ENCODE data around the gene ARHGAP45.
"Not testable (repeated sequence)": the region's sequence is repeated elsewhere in the genome, so short reads cannot be mapped to it uniquely, and the experiment has no call there.

ARHGAP45 gene

GRCh38 chr19:1114728-1115127 lies 47.8 kb downstream of the ARHGAP45 start:
- H3K9ac ChIP-seq (ENCODE audit: low read depth, low read length); H3K4me1 ChIP-seq (ENCODE audit: insufficient read depth, low read length); H3K27ac ChIP-seq (ENCODE audit: low read length); H3K4me3 ChIP-seq (ENCODE audit: low read length); H3K27me3 ChIP-seq (ENCODE audit: insufficient read depth, low read length); H3K9me3 ChIP-seq (ENCODE audit: insufficient read depth, low read depth, low read length): not testable (repeated sequence)
- peaks cover 23% of the 10 kb centered on the region for H3K36me3 ChIP-seq (ENCODE audit: insufficient read depth, low read depth, low read length)

- Histone ChIP-seq H3K27me3 (ENCODE audit: insufficient read depth, low read length) (no peaks in the 10 kb centered on the region), H3K9me3 (ENCODE audit: insufficient read depth, low read depth, low read length) (no peaks in the 10 kb centered on the region), H3K9ac (ENCODE audit: low read depth, low read length) (no peak overlapping the region), H3K4me3 (ENCODE audit: low read length) (no peak overlapping the region), H3K36me3 (ENCODE audit: insufficient read depth, low read depth, low read length) (peaks cover 34% of the 10 kb centered on the region), H3K4me1 (ENCODE audit: insufficient read depth, low read length) (no peaks in the 10 kb centered on the region), H3K27ac (ENCODE audit: low read length) (no peak overlapping the region)
Measured at GRCh38 chr19:1115646-1116420, 48.9 kb downstream of the ARHGAP45 start.

DNA sequence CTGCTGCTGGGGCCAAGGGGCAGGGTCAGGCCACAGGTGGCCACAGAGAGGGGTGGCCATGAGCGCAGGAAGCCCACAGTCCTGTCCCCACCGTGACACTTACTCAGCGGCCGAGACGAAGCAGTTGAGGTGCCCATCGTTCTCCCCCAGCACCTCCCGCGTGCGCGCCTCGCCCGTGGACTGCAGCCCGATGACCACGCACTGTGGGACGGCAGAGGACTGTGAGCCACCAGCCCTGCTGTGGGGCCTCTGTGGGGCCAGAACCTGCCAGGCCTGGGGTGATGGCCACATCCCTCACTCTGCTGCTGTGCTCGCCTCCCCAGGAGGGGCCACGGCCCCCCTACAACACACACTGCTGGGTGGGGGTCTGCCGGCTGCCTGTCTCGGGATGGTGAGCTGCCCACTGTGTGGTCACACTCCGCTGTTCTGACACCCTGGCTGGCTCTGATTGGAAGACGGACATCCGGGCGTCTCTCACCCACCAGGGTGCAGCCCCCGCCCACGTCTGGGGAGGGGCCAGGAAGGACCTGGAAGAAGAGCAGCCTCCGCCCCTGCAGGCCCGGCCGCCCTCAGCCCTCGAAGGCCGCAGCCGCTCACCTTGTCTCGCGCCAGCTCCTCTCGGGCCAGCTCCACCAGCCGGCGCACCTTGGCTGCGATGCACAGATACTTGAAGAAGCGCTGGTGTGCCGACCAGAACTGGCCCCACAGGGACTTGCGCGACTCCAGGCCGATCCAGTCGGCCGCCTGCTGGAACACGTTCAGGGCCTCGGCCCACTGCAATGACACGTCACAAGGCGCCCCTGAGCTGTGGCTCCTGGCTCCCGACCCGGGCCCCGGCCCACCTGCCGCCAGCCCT lies 50.0 kb downstream of the ARHGAP45 start:
- no peak overlapping the region for H3K9ac ChIP-seq (ENCODE audit: low read depth, low read length)
- no peaks in the 10 kb centered on the region for H3K27me3 ChIP-seq (ENCODE audit: insufficient read depth, low read length)
- H3K36me3 ChIP-seq (ENCODE audit: insufficient read depth, low read depth, low read length) = peaks cover 42% of the 10 kb centered on the region
- H3K27ac ChIP-seq (ENCODE audit: low read length) = no peak overlapping the region
- H3K4me3 ChIP-seq (ENCODE audit: low read length) = no peak overlapping the region
- no peaks in the 10 kb centered on the region for H3K4me1 ChIP-seq (ENCODE audit: insufficient read depth, low read length)
- H3K9me3 ChIP-seq (ENCODE audit: insufficient read depth, low read depth, low read length) = no peaks in the 10 kb centered on the region

GRCh38 chr19:1117654-1118053 lies 50.7 kb downstream of the ARHGAP45 start:
- Histone ChIP-seq H3K9ac (ENCODE audit: low read depth, low read length) (no peak overlapping the region), H3K27ac (ENCODE audit: low read length) (no peak overlapping the region), H3K4me3 (ENCODE audit: low read length) (no peak overlapping the region), H3K36me3 (ENCODE audit: insufficient read depth, low read depth, low read length) (peaks cover 43% of the 10 kb centered on the region), H3K27me3 (ENCODE audit: insufficient read depth, low read length) (no peaks in the 10 kb centered on the region), H3K9me3 (ENCODE audit: insufficient read depth, low read depth, low read length) (no peaks in the 10 kb centered on the region), H3K4me1 (ENCODE audit: insufficient read depth, low read length) (no peaks in the 10 kb centered on the region)

DNA sequence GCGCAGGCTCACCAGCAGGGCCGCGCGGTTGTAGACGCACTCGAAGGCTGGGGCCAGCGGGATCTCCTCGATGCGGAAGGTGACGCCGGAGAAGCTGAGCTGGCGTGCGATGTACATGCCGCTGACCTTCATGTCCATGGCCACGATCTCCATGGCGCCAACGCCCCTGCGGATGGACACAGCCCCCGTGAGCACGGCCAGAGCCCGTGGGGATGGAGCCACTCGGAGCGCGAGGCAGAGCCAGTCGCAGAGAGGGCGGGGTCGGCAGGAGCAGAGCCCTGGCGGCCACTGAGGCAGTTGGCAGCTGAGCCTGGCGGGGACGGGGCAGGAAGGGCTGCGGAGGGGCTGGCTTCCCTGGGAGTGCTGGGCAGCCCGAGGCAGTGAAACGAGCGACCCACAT lies 52.0 kb downstream of the ARHGAP45 start:
- Histone ChIP-seq H3K36me3 (ENCODE audit: insufficient read depth, low read depth, low read length) (peaks cover 45% of the 10 kb centered on the region), H3K27ac (ENCODE audit: low read length) (no peak overlapping the region)

GRCh38 chr19:1119475-1120217 lies 52.7 kb downstream of the ARHGAP45 start:
- H3K4me1 ChIP-seq (ENCODE audit: insufficient read depth, low read length) = no peaks in the 10 kb centered on the region
- H3K27me3 ChIP-seq (ENCODE audit: insufficient read depth, low read length) = no peaks in the 10 kb centered on the region
- no peaks in the 10 kb centered on the region for H3K9me3 ChIP-seq (ENCODE audit: insufficient read depth, low read depth, low read length)
- no peak overlapping the region for H3K9ac ChIP-seq (ENCODE audit: low read depth, low read length)
- peaks cover 45% of the 10 kb centered on the region for H3K36me3 ChIP-seq (ENCODE audit: insufficient read depth, low read depth, low read length)
- H3K4me3 ChIP-seq (ENCODE audit: low read length) = no peak overlapping the region
- H3K27ac ChIP-seq (ENCODE audit: low read length) = no peak overlapping the region

More for the DNA sequence above, 52.0 kb downstream of the ARHGAP45 start:
- Histone ChIP-seq H3K9me3 (ENCODE audit: insufficient read depth, low read depth, low read length) (no peaks in the 10 kb centered on the region), H3K9ac (ENCODE audit: low read depth, low read length) (no peak overlapping the region), H3K4me3 (ENCODE audit: low read length) (no peak overlapping the region), H3K27me3 (ENCODE audit: insufficient read depth, low read length) (no peaks in the 10 kb centered on the region), H3K4me1 (ENCODE audit: insufficient read depth, low read length) (no peaks in the 10 kb centered on the region)

GRCh38 chr19:1121395-1121794 lies 54.4 kb downstream of the ARHGAP45 start:
- Histone ChIP-seq H3K27ac (ENCODE audit: low read length) (no peak overlapping the region), H3K4me1 (ENCODE audit: insufficient read depth, low read length) (no peaks in the 10 kb centered on the region), H3K9ac (ENCODE audit: low read depth, low read length) (no peak overlapping the region), H3K4me3 (ENCODE audit: low read length) (no peak overlapping the region), H3K36me3 (ENCODE audit: insufficient read depth, low read depth, low read length) (peaks cover 43% of the 10 kb centered on the region), H3K9me3 (ENCODE audit: insufficient read depth, low read depth, low read length) (no peaks in the 10 kb centered on the region), H3K27me3 (ENCODE audit: insufficient read depth, low read length) (no peaks in the 10 kb centered on the region)

DNA sequence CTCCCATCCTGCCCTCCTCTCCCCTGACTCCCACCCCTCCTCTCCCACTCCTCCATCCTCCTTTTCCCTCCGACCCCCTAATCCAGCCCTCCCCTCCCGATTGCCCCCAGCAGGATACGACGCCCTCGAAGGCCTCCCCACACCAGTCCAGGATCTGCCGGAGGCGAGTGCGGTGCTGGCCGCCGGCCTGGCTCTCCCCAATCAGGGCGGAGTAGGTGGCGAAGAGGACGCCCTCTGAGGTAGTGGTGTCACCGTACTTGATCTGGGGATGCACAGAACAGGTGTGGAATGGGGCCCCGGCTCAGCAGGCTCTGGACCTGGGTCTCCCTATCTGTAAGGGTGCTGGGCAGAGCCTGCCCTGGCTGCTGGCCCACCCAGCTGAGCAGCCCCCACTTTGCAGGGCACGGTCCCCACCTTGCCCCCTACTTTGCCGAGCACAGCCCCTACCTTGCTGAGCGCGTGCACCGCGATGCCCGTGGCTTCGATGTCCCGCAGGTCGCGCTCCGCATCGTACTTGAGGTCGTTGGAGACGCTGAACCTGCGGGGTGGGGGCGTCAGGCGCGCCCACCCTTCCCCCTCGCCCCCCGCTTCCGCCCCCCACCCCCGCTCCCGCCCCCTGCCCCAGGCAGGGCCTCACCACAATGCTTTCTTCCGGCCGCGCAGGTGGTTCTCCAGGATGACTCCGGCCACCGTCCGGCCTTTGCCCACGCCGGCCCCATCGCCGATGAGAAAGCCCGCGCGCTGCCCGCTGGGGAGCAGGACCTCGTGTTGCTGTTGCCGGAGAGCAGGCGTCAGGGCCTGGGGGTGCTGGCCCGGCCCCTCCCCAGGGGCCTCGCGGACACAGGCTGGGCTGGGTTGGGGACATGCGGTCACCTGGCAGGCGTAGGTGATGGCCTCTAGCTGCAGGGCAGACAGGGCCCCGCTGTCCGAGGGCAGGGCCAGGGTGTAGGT lies 55.3 kb downstream of the ARHGAP45 start:
- Histone ChIP-seq H3K4me1 (ENCODE audit: insufficient read depth, low read length) (no peaks in the 10 kb centered on the region), H3K36me3 (ENCODE audit: insufficient read depth, low read depth, low read length) (peaks cover 36% of the 10 kb centered on the region), H3K9me3 (ENCODE audit: insufficient read depth, low read depth, low read length) (no peaks in the 10 kb centered on the region), H3K9ac (ENCODE audit: low read depth, low read length) (no peak overlapping the region), H3K27me3 (ENCODE audit: insufficient read depth, low read length) (no peaks in the 10 kb centered on the region), H3K4me3 (ENCODE audit: low read length) (no peak overlapping the region), H3K27ac (ENCODE audit: low read length) (no peak overlapping the region)

DNA sequence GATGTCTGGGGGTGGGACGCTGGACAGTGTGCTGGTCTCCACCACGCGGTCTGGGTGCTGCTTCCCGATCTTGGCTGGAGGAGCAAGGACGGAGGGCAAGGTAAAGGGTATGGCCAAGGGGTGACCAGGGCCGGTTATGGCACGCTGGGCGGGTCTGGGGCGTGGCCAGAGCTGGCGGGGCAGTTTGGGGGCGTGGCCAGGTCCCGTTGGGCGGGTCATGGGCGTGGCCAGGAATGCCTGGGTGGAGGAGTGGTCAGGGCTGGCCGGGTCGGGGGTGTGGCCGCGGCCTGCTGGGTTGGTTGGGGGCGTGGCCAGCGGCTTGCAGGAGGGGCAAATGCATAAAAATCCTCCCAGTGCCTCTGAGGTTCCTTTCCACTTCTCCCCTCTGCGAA lies 56.0 kb downstream of the ARHGAP45 start:
- H3K27ac ChIP-seq (ENCODE audit: low read length) = no peak overlapping the region
- H3K4me1 ChIP-seq (ENCODE audit: insufficient read depth, low read length) = no peaks in the 10 kb centered on the region
- H3K9ac ChIP-seq (ENCODE audit: low read depth, low read length) = no peak overlapping the region
- H3K27me3 ChIP-seq (ENCODE audit: insufficient read depth, low read length) = no peaks in the 10 kb centered on the region
- peaks cover 32% of the 10 kb centered on the region for H3K36me3 ChIP-seq (ENCODE audit: insufficient read depth, low read depth, low read length)
- no peak overlapping the region for H3K4me3 ChIP-seq (ENCODE audit: low read length)
- H3K9me3 ChIP-seq (ENCODE audit: insufficient read depth, low read depth, low read length) = no peaks in the 10 kb centered on the region

GRCh38 chr19:1123381-1123780 lies 56.4 kb downstream of the ARHGAP45 start:
- Histone ChIP-seq H3K4me3 (ENCODE audit: low read length) (no peak overlapping the region), H3K27me3 (ENCODE audit: insufficient read depth, low read length) (no peaks in the 10 kb centered on the region), H3K27ac (ENCODE audit: low read length) (no peak overlapping the region), H3K4me1 (ENCODE audit: insufficient read depth, low read length) (no peaks in the 10 kb centered on the region), H3K9me3 (ENCODE audit: insufficient read depth, low read depth, low read length) (no peaks in the 10 kb centered on the region), H3K36me3 (ENCODE audit: insufficient read depth, low read depth, low read length) (peaks cover 31% of the 10 kb centered on the region), H3K9ac (ENCODE audit: low read depth, low read length) (no peak overlapping the region)

All from iPS-20b (cell line).